Activated CD8-positive, alpha-beta memory T cell treated with anti-CD3 and anti-CD28 coated beads for 48 hours (primary cell): ENCODE data around the gene INPP4A.

Experiments
- DNase-seq, 3 experiments: peaks; one replicate each; pipeline ENCODE4 v3.0.0-alpha.2; 2020; ENCODE audit warnings: low read depth in 2 of 3, low spot score in 2 of 3

The INPP4A gene

GRCh38 chr2:98459496-98460175 is 15.0 kb downstream of the INPP4A start:
- DNase-seq = no peak

- DNase-seq = no peak
Observed at GRCh38 chr2:98460573-98461497, 16.2 kb downstream of the INPP4A start.

GRCh38 chr2:98461498-98462049 is 16.9 kb downstream of the INPP4A start:
- no peak for DNase-seq

GRCh38 chr2:98463081-98463481 is 18.4 kb downstream of the INPP4A start:
- no peak for DNase-seq

- no peak for DNase-seq
Observed at GRCh38 chr2:98463551-98463971, 18.9 kb downstream of the INPP4A start.

- no peak for DNase-seq
Observed at GRCh38 chr2:98463988-98464771, 19.5 kb downstream of the INPP4A start.

GRCh38 chr2:98464772-98465310 is 20.2 kb downstream of the INPP4A start:
- no peak for DNase-seq

- DNase-seq = no peak
Observed at GRCh38 chr2:98465456-98466226, 21.0 kb downstream of the INPP4A start.

GRCh38 chr2:98467082-98467536 is 22.5 kb downstream of the INPP4A start:
- no peak for DNase-seq

GRCh38 chr2:98467652-98468051 is 23.0 kb downstream of the INPP4A start:
- no peak for DNase-seq

- no peak for DNase-seq
Observed at GRCh38 chr2:98468621-98469236, 24.1 kb downstream of the INPP4A start.

- no peak for DNase-seq
Observed at GRCh38 chr2:98469862-98470544, 25.3 kb downstream of the INPP4A start.

- no peak for DNase-seq
Observed at GRCh38 chr2:98470851-98471255, 26.2 kb downstream of the INPP4A start.

GRCh38 chr2:98471402-98472131 is 26.9 kb downstream of the INPP4A start:
- DNase-seq = no peak

- no peak for DNase-seq
Observed at GRCh38 chr2:98472132-98472650, 27.5 kb downstream of the INPP4A start.

- DNase-seq = no peak
Observed at GRCh38 chr2:98472961-98473746, 28.5 kb downstream of the INPP4A start.

- no peak for DNase-seq
Observed at GRCh38 chr2:98473995-98474780, 29.5 kb downstream of the INPP4A start.
